AG04450 (cell line): ENCODE measurements around the gene RAI14. TPM values are rescaled to one million over a fixed set of nuclear protein-coding genes. Genes with fewer than 3 reads are reported as not detected.

Experiments used
- CTCF ChIA-PET: fragments of 300-600, 350-600 bp; formaldehyde crosslinking; extraction: SDS; loops from one replicate; lab custom pipeline; 2022; ENCODE audit warnings: antibody characterized with exemption, inconsistent platforms; lab: Charles Lee
- POLR2A ChIA-PET: fragments of 350-600 bp; formaldehyde crosslinking; extraction: SDS; loops from one replicate; lab custom pipeline; 2021; ENCODE audit warnings: antibody characterized with exemption, inconsistent platforms; lab: Yijun Ruan, JAX
- DNase-seq: peaks from one replicate; pipeline ENCODE4 v3.0.0-alpha.2; 2011; ENCODE audit warnings: low read depth, low spot score
- H3K27ac ChIP-seq: one replicate; pipeline ENCODE4 v1.5.1; 2012; ENCODE audit warnings: low read depth, low read length, control low read depth
- H3K27me3 ChIP-seq: one replicate; pipeline ENCODE4 v1.6.0; 2012; ENCODE audit warnings: low read length; ENCODE audit not compliant: control insufficient read depth, insufficient read depth
- H3K4me3 ChIP-seq: 2 replicates; pipeline ENCODE4 v1.5.1; 2011; ENCODE audit warnings: mild to moderate bottlenecking, low read depth, low read length, control low read depth
- H3K9me3 ChIP-seq: 2 replicates; pipeline ENCODE4 v1.5.1; 2012; ENCODE audit warnings: low read length; ENCODE audit not compliant: control insufficient read depth, insufficient read depth
- CTCF ChIP-seq: IDR thresholded peaks from 2 replicates; pipeline ENCODE4 v1.5.1; 2011; ENCODE audit warnings: low read depth, low read length, control low read depth, inconsistent platforms
- polyA plus RNA-seq: library from polyadenylated mRNA; depleted of rRNA; stranded (reverse); fragments of >200 nt; gene quantifications from 2 replicates; pipeline ENCODE4 v1.2.3, GENCODE V29; 2011

The RAI14 gene
- polyA plus RNA-seq, 1 experiment: 162 TPM

GRCh38 chr5:34639852-34640626 lies 16.1 kb upstream of the RAI14 start:
- H3K27ac ChIP-seq: peak overlapping the region; percentile 52
- CTCF ChIA-PET: interaction anchor here (1.5 kb wide), 1 partner anchor 258 kb away, joined by 3 read pairs; no protein-coding TSS in a partner anchor
- no peaks in the 10 kb centered on the region; the same call in 1 of the 2 replicates for H3K9me3 ChIP-seq
- POLR2A ChIA-PET: interaction anchor here (1.0 to 1.3 kb wide), 2 partner anchors 13 to 15 kb away, joined by 4 to 5 read pairs; partner anchors contain the start of gene RAI14
- H3K27me3 ChIP-seq: no peaks in the 10 kb centered on the region
- no peak overlapping the region for H3K4me3 ChIP-seq
- peak; percentile 46 for DNase-seq
- TF ChIP-seq CTCF: no peak

- TF ChIP-seq CTCF: no peak
- H3K9me3 ChIP-seq: no peaks in the 10 kb centered on the region
- H3K27ac ChIP-seq: no peak overlapping the region
- H3K27me3 ChIP-seq: no peaks in the 10 kb centered on the region
- ChIA-PET CTCF (no interaction called here), POLR2A (no interaction called here)
- no peak overlapping the region for H3K4me3 ChIP-seq
- DNase-seq: no peak
Measured at GRCh38 chr5:34648039-34648839, 7.9 kb upstream of the RAI14 start.

GRCh38 chr5:34648840-34649158 lies 7.3 kb upstream of the RAI14 start:
- ChIA-PET POLR2A (no interaction called here), CTCF (no interaction called here)
- Histone ChIP-seq H3K9me3 (no peaks in the 10 kb centered on the region), H3K27me3 (no peaks in the 10 kb centered on the region), H3K27ac (no peak overlapping the region), H3K4me3 (no peak overlapping the region)
- no peak for TF ChIP-seq CTCF
- DNase-seq: no peak

- H3K9me3 ChIP-seq: peaks cover 1% of the 10 kb centered on the region; the same call in 1 of the 2 replicates
- no peak overlapping the region for H3K4me3 ChIP-seq
- ChIA-PET CTCF (no interaction called here), POLR2A (interaction anchor here (1.5 kb wide), 1 partner anchor 117 kb away, joined by 3 read pairs; no protein-coding TSS in a partner anchor)
- no peaks in the 10 kb centered on the region for H3K27me3 ChIP-seq
- no peak overlapping the region for H3K27ac ChIP-seq
- DNase-seq: no peak
- no peak for TF ChIP-seq CTCF
Measured at GRCh38 chr5:34651791-34652190, 4.3 kb upstream of the RAI14 start.
